ENCODE results near the gene SEC16B.
A peak's percentile ranks its signal among the peaks of the same experiment; 100 is the strongest.

Gene SEC16B, protein sequence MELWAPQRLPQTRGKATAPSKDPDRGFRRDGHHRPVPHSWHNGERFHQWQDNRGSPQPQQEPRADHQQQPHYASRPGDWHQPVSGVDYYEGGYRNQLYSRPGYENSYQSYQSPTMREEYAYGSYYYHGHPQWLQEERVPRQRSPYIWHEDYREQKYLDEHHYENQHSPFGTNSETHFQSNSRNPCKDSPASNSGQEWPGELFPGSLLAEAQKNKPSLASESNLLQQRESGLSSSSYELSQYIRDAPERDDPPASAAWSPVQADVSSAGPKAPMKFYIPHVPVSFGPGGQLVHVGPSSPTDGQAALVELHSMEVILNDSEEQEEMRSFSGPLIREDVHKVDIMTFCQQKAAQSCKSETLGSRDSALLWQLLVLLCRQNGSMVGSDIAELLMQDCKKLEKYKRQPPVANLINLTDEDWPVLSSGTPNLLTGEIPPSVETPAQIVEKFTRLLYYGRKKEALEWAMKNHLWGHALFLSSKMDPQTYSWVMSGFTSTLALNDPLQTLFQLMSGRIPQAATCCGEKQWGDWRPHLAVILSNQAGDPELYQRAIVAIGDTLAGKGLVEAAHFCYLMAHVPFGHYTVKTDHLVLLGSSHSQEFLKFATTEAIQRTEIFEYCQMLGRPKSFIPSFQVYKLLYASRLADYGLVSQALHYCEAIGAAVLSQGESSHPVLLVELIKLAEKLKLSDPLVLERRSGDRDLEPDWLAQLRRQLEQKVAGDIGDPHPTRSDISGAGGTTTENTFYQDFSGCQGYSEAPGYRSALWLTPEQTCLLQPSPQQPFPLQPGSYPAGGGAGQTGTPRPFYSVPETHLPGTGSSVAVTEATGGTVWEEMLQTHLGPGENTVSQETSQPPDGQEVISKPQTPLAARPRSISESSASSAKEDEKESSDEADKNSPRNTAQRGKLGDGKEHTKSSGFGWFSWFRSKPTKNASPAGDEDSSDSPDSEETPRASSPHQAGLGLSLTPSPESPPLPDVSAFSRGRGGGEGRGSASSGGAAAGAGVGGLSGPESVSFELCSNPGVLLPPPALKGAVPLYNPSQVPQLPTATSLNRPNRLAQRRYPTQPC

GRCh38 chr1:177969825-177970371 is at the start of gene SEC16B:
SEC16B (minus strand) TSS chr1:177970058; CDS start chr1:177967981, 2,077 bp downstream.
- no peak within 1 kb of the TSS for H3K4me3 ChIP-seq (ENCODE audit: low read depth, low read length)
- no peak for TF ChIP-seq CTCF (conservative IDR thresholded peaks at IDR 0.05; ENCODE audit: low read depth, low read length)
- DNase-seq (ENCODE audit: low read depth): no peak

DNA sequence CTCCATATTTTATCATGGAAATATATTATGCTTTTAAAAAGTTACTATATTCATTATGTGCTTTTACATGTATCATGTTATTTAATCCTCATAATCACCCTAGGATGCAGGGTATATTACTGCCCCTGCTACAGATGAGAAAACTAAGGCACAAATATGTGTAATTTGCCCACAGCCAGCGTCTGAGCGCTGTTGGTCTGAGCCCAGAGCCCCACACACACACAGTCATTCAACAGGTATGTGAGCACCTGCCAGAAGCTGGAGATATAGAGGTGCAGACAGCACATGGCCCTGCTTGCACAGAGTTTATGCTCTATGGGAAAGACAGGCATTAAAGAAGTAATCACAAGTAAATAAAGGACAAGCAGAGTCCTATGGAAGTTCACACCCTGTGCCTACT is 49.8 kb upstream of the SEC16B start:
- no peak for DNase-seq (ENCODE audit: low read depth)
- no peak for TF ChIP-seq CTCF (conservative IDR thresholded peaks at IDR 0.05; ENCODE audit: low read depth, low read length)
- H3K4me3 ChIP-seq (ENCODE audit: low read depth, low read length): no peak overlapping the region

DNA sequence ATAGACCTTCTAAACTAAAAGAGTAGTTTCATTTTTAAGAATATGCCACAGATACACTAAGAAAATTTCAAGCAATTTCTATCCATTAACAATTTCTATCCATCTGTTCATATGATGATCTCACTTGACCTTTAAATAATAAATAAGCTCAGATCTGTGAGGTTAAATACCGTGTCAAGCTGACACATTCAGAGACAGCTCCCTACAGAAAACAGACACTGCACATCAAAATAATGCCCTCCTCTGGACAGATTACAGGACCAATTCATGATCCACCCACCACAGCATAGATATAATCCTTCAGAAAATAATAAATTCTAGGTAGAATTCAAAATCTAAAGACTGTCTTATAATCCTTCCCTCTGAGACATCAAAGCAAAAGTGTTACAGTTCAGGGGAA is 49.4 kb upstream of the SEC16B start:
- DNase-seq (ENCODE audit: low read depth): no peak
- no peak for TF ChIP-seq CTCF (conservative IDR thresholded peaks at IDR 0.05; ENCODE audit: low read depth, low read length)
- H3K4me3 ChIP-seq (ENCODE audit: low read depth, low read length): no peak overlapping the region

DNA sequence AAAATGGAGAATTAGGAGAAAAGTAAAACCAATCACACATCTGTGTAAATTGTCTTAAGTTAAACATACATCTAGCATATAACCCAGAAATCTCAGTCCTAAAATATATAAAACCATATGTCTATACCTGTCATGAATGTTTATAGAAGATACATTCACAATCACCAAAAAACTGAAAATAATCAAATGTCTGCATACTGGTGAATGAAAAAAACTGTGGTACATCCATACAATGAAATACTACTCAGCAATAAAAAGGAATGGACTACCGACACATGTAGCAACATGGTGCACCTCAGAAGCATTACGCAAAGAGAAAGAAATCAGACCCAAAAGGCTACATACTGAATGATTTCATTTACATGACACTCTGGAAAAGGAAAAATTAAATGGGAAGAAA is 47.7 kb upstream of the SEC16B start:
- DNase-seq (ENCODE audit: low read depth): no peak
- no peak for TF ChIP-seq CTCF (conservative IDR thresholded peaks at IDR 0.05; ENCODE audit: low read depth, low read length)
- H3K4me3 ChIP-seq (ENCODE audit: low read depth, low read length): no peak overlapping the region

GRCh38 chr1:178011864-178012503 is 42.1 kb upstream of the SEC16B start:
- TF ChIP-seq CTCF (conservative IDR thresholded peaks at IDR 0.05; ENCODE audit: low read depth, low read length): no peak
- no peak for DNase-seq (ENCODE audit: low read depth)
- no peak overlapping the region for H3K4me3 ChIP-seq (ENCODE audit: low read depth, low read length)

GRCh38 chr1:178011465-178011828 is 41.6 kb upstream of the SEC16B start:
- H3K4me3 ChIP-seq (ENCODE audit: low read depth, low read length): no peak overlapping the region
- no peak for TF ChIP-seq CTCF (conservative IDR thresholded peaks at IDR 0.05; ENCODE audit: low read depth, low read length)
- peak; percentile 26 for DNase-seq (ENCODE audit: low read depth)
